CD8-positive, alpha-beta memory T cell (primary cell): ENCODE measurements around the gene KCNT1. TPM values are rescaled to one million over a fixed set of nuclear protein-coding genes. Genes with fewer than 3 reads are reported as not detected.

Experiments used
- CTCF ChIA-PET: fragments of 350-600 bp; sonication (Branson Sonifier 250); formaldehyde crosslinking; loops from one replicate; lab custom pipeline; 2021; ENCODE audit warnings: antibody characterized with exemption; lab: Charles Lee
- POLR2A ChIA-PET: fragments of 350-600 bp; sonication (Branson Sonifier 250); formaldehyde crosslinking; loops from one replicate; lab custom pipeline; 2021; ENCODE audit warnings: antibody characterized with exemption; lab: Charles Lee
- DNase-seq, 5 donors: peaks; one replicate each; pipeline versions ENCODE4 v3.0.0 to v3.0.0-alpha.2; 2020 to 2022; ENCODE audit warnings: mixed read lengths in 1 of 5
- H3K27ac ChIP-seq: one replicate; pipeline ENCODE4 v1.7.0; 2013; ENCODE audit warnings: low read depth, mild to moderate bottlenecking, low read length, moderate library complexity
- H3K27me3 ChIP-seq: 2 replicates; pipeline ENCODE4 v1.7.0; 2013; ENCODE audit warnings: low read length, mild to moderate bottlenecking; ENCODE audit not compliant: insufficient read depth, poor library complexity, severe bottlenecking
- H3K36me3 ChIP-seq: 2 replicates; pipeline ENCODE4 v1.7.0; 2013; ENCODE audit warnings: mild to moderate bottlenecking, low read length, moderate library complexity; ENCODE audit not compliant: insufficient read depth
- H3K4me1 ChIP-seq: 2 replicates; pipeline ENCODE4 v1.7.0; 2013; ENCODE audit warnings: mild to moderate bottlenecking, low read length, moderate library complexity; ENCODE audit not compliant: insufficient read depth
- H3K4me3 ChIP-seq: 2 replicates; pipeline ENCODE4 v1.7.0; 2013; ENCODE audit warnings: mild to moderate bottlenecking, low read length
- H3K9me3 ChIP-seq: 2 replicates; pipeline ENCODE4 v1.7.0; 2013; ENCODE audit warnings: mild to moderate bottlenecking, low read length
- H3K27ac Mint-ChIP-seq, 8 donors: one replicate each; pipeline ENCODE4 v1.8.0; 2020 to 2021; ENCODE audit warnings: mixed read lengths in 8 of 8, mild to moderate bottlenecking in 6 of 8, inconsistent platforms in 3 of 8, moderate library complexity in 3 of 8
- H3K27me3 Mint-ChIP-seq, 2 donors: one replicate each; pipeline ENCODE4 v1.8.0; 2020 to 2021; ENCODE audit warnings: mixed read lengths in 2 of 2, mild to moderate bottlenecking in 1 of 2, moderate library complexity in 1 of 2
- H3K36me3 Mint-ChIP-seq, 3 donors: one replicate each; pipeline ENCODE4 v1.8.0; 2020 to 2021; ENCODE audit warnings: mixed read lengths in 3 of 3, inconsistent platforms in 1 of 3, mild to moderate bottlenecking in 1 of 3
- H3K4me1 Mint-ChIP-seq, 3 donors: one replicate each; pipeline ENCODE4 v1.8.0; 2020 to 2021; ENCODE audit warnings: mixed read lengths in 3 of 3, inconsistent platforms in 1 of 3, mild to moderate bottlenecking in 1 of 3
- H3K4me3 Mint-ChIP-seq, 7 donors: one replicate each; pipeline ENCODE4 v1.8.0; 2020 to 2021; ENCODE audit warnings: mixed read lengths in 7 of 7, mild to moderate bottlenecking in 6 of 7, moderate library complexity in 4 of 7, inconsistent platforms in 2 of 7
- H3K9me3 Mint-ChIP-seq, 5 donors: one replicate each; pipeline ENCODE4 v1.8.0; 2020 to 2022; ENCODE audit warnings: mixed read lengths in 5 of 5, mild to moderate bottlenecking in 3 of 5, moderate library complexity in 2 of 5, inconsistent platforms in 1 of 5
- polyA plus RNA-seq: library from polyadenylated mRNA; unstranded; fragments of 300-500 nt; fragmentation: Illumina TruSeq; gene quantifications from one replicate; pipeline ENCODE4 v1.2.3, GENCODE V29; 2021
- total RNA-seq, 2 experiments: library from RNA; stranded (reverse); gene quantifications; one replicate each; pipeline ENCODE4 v1.2.3, GENCODE V29; 2021

Gene KCNT1
- total and polyA plus RNA-seq, 3 experiments from 2014 or later: 0.16 TPM; not detected in 2

GRCh38 chr9:135707252-135708138, 5.5 kb downstream of the KCNT1 start:
- no peak overlapping the region for H3K4me3 ChIP-seq
- H3K27me3 Mint-ChIP-seq: peaks cover 10 to 11% of the 10 kb centered on the region in 2 donors
- no peaks in the 10 kb centered on the region for H3K9me3 ChIP-seq
- no peak overlapping the region for H3K27ac Mint-ChIP-seq
- no peaks in the 10 kb centered on the region for H3K36me3 Mint-ChIP-seq
- CTCF ChIA-PET: no interaction called here
- no peaks in the 10 kb centered on the region for H3K36me3 ChIP-seq
- peaks cover 10% of the 10 kb centered on the region for H3K27me3 ChIP-seq
- no peak overlapping the region for H3K27ac ChIP-seq
- no peaks in the 10 kb centered on the region for H3K4me1 Mint-ChIP-seq
- no peaks in the 10 kb centered on the region for H3K4me1 ChIP-seq
- POLR2A ChIA-PET: no interaction called here
- H3K9me3 Mint-ChIP-seq: no peaks in the 10 kb centered on the region
- no peak overlapping the region for H3K4me3 Mint-ChIP-seq
- no peak for DNase-seq

GRCh38 chr9:135708164-135708563, 6.2 kb downstream of the KCNT1 start:
- POLR2A ChIA-PET: no interaction called here
- H3K36me3 Mint-ChIP-seq: no peaks in the 10 kb centered on the region
- no peak overlapping the region for H3K27ac Mint-ChIP-seq
- Histone ChIP-seq H3K9me3 (no peaks in the 10 kb centered on the region), H3K4me3 (no peak overlapping the region), H3K36me3 (no peaks in the 10 kb centered on the region), H3K4me1 (no peaks in the 10 kb centered on the region), H3K27me3 (peaks cover 5% of the 10 kb centered on the region), H3K27ac (no peak overlapping the region)
- H3K4me3 Mint-ChIP-seq: no peak overlapping the region
- CTCF ChIA-PET: no interaction called here
- no peak for DNase-seq
- H3K27me3 Mint-ChIP-seq: peaks cover 11 to 13% of the 10 kb centered on the region in 2 donors
- H3K4me1 Mint-ChIP-seq: no peaks in the 10 kb centered on the region
- H3K9me3 Mint-ChIP-seq: no peaks in the 10 kb centered on the region

DNA sequence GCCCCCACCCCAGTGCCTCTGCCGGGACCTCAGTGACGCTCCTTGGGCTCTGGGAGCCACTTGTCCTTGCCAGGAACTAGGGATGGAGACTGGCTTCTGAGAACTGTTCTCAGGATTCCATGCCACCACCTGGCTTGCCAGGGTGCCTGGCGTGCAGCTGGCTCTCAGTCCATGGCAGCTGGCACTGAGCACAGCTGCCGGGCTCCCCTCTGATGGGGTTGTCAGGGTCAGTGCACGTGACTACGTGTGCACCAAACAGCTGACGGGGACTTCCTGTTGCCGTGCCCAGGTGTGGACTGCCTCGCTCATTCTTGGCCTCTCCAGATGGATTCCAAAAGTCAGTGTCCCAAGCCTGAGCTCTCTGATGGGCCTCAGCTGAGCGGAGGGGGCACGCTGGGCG, 9.4 kb downstream of the KCNT1 start:
- Mint-ChIP-seq H3K27me3 (peaks cover 20 to 28% of the 10 kb centered on the region in 2 donors), H3K4me3 (no peak overlapping the region), H3K4me1 (peaks cover 0 to 8% (median 0%) of the 10 kb centered on the region in 3 donors), H3K9me3 (no peaks in the 10 kb centered on the region), H3K36me3 (no peaks in the 10 kb centered on the region), H3K27ac (no peak overlapping the region)
- Histone ChIP-seq H3K4me1 (no peaks in the 10 kb centered on the region), H3K36me3 (no peaks in the 10 kb centered on the region), H3K4me3 (no peak overlapping the region), H3K27me3 (peaks cover 5% of the 10 kb centered on the region), H3K27ac (no peak overlapping the region), H3K9me3 (no peaks in the 10 kb centered on the region)
- no peak for DNase-seq
- POLR2A ChIA-PET: no interaction called here
- CTCF ChIA-PET: no interaction called here

DNA sequence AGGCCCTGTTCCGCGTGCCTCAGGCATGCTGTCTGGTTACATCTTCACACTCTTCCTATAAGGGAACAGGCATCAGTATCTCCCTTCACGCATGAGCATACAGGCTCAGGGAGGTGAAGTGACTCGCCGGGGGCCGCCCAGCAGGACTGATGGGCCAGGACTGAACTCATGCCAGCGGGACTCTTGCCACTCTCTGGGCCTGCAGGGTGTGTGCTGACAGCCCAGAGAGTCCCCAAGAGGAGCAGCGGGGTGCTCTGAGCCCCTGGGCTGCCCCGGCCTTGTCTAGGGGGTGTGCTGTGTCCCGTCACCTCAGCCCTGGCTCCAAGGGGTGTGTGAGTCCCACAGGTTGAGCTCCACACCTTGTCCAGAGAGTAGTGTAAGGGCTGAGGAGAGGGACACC, 9.9 kb downstream of the KCNT1 start:
- ChIA-PET POLR2A (no interaction called here), CTCF (no interaction called here)
- Histone ChIP-seq H3K27me3 (peaks cover 5% of the 10 kb centered on the region), H3K4me1 (no peaks in the 10 kb centered on the region), H3K9me3 (no peaks in the 10 kb centered on the region), H3K36me3 (no peaks in the 10 kb centered on the region), H3K4me3 (no peak overlapping the region), H3K27ac (no peak overlapping the region)
- H3K9me3 Mint-ChIP-seq: no peaks in the 10 kb centered on the region
- DNase-seq: no peak
- H3K4me1 Mint-ChIP-seq: peaks cover 0 to 8% (median 0%) of the 10 kb centered on the region in 3 donors
- H3K36me3 Mint-ChIP-seq: no peaks in the 10 kb centered on the region
- peaks cover 22 to 33% of the 10 kb centered on the region in 2 donors for H3K27me3 Mint-ChIP-seq
- no peak overlapping the region for H3K27ac Mint-ChIP-seq
- H3K4me3 Mint-ChIP-seq: no peak overlapping the region

GRCh38 chr9:135712613-135713295, 10.8 kb downstream of the KCNT1 start:
- Histone ChIP-seq H3K36me3 (no peaks in the 10 kb centered on the region), H3K9me3 (no peaks in the 10 kb centered on the region), H3K27me3 (peaks cover 5% of the 10 kb centered on the region), H3K4me1 (no peaks in the 10 kb centered on the region), H3K27ac (no peak overlapping the region), H3K4me3 (no peak overlapping the region)
- POLR2A ChIA-PET: no interaction called here
- peaks cover 22 to 38% of the 10 kb centered on the region in 2 donors for H3K27me3 Mint-ChIP-seq
- CTCF ChIA-PET: no interaction called here
- no peak for DNase-seq
- H3K27ac Mint-ChIP-seq: no peak overlapping the region
- H3K4me3 Mint-ChIP-seq: peak overlapping the region in 1 of 7 donors; percentile 56
- H3K4me1 Mint-ChIP-seq: peaks cover 0 to 8% (median 0%) of the 10 kb centered on the region in 3 donors
- no peaks in the 10 kb centered on the region for H3K36me3 Mint-ChIP-seq
- H3K9me3 Mint-ChIP-seq: no peaks in the 10 kb centered on the region

GRCh38 chr9:135714242-135715055, 12.5 kb downstream of the KCNT1 start:
- H3K9me3 ChIP-seq: no peaks in the 10 kb centered on the region
- Mint-ChIP-seq H3K4me1 (peaks cover 0 to 8% (median 0%) of the 10 kb centered on the region in 3 donors), H3K27ac (no peak overlapping the region), H3K36me3 (no peaks in the 10 kb centered on the region), H3K4me3 (no peak overlapping the region), H3K27me3 (peaks cover 21 to 47% of the 10 kb centered on the region in 2 donors), H3K9me3 (no peaks in the 10 kb centered on the region)
- POLR2A ChIA-PET: no interaction called here
- H3K27me3 ChIP-seq: peaks cover 5% of the 10 kb centered on the region
- no peak overlapping the region for H3K4me3 ChIP-seq
- H3K36me3 ChIP-seq: no peaks in the 10 kb centered on the region
- H3K4me1 ChIP-seq: no peaks in the 10 kb centered on the region
- CTCF ChIA-PET: no interaction called here
- H3K27ac ChIP-seq: no peak overlapping the region
- DNase-seq: no peak

DNA sequence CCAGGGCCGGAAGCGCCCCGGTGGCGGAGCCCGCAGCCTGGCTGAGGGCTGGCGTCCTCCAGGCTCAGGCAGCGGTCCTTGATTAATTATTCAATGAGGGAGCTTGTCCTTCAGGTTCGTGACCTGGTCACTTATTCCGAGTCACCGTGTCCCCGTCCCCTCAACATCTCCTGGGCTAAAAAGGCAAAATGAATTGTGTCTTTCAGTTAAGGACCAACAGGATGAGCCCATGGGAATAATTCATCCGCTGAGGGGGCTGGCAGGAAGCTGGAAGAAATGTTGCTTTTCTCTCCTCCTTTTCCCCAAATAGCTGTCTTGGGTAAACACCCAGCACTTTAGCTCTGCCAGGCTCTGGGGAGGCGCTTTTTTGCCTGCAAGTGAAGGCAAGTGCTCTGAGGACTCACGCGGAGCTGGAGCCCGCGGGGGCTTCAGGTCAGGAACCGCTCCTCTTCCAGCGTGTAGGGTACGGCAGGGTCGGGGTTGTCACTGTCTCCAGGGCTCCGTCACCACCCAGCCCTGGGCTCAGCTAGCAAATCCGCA, 13.1 kb downstream of the KCNT1 start:
- H3K27me3 ChIP-seq: peaks cover 5% of the 10 kb centered on the region
- CTCF ChIA-PET: no interaction called here

More for the DNA sequence above, 13.1 kb downstream of the KCNT1 start:
- Mint-ChIP-seq H3K36me3 (no peaks in the 10 kb centered on the region), H3K27me3 (peaks cover 21 to 47% of the 10 kb centered on the region in 2 donors), H3K4me3 (peak overlapping the region in 1 of 7 donors; percentile 20), H3K27ac (no peak overlapping the region), H3K9me3 (no peaks in the 10 kb centered on the region), H3K4me1 (peaks cover 0 to 8% (median 0%) of the 10 kb centered on the region in 3 donors)
- no peak for DNase-seq
- no peaks in the 10 kb centered on the region for H3K9me3 ChIP-seq
- no peak overlapping the region for H3K4me3 ChIP-seq
- POLR2A ChIA-PET: no interaction called here
- no peak overlapping the region for H3K27ac ChIP-seq
- no peaks in the 10 kb centered on the region for H3K36me3 ChIP-seq
- no peaks in the 10 kb centered on the region for H3K4me1 ChIP-seq
